HG03571 (cell line): ENCODE measurements around the gene ST3GAL4.
"Not testable (repeated sequence)": the region's sequence is repeated elsewhere in the genome, so short reads cannot be mapped to it uniquely, and the experiment has no call there.

ENCODE experiments used
- ATAC-seq: cut with Tn5 transposase; IDR thresholded peaks from one replicate; pipeline ENCODE4 v1.9.1; 2021; ENCODE audit not compliant: unreplicated experiment

The ST3GAL4 gene

GRCh38 chr11:126345283-126345682 lies 10.2 kb upstream of the ST3GAL4 start:
- ATAC-seq, result no peak

DNA sequence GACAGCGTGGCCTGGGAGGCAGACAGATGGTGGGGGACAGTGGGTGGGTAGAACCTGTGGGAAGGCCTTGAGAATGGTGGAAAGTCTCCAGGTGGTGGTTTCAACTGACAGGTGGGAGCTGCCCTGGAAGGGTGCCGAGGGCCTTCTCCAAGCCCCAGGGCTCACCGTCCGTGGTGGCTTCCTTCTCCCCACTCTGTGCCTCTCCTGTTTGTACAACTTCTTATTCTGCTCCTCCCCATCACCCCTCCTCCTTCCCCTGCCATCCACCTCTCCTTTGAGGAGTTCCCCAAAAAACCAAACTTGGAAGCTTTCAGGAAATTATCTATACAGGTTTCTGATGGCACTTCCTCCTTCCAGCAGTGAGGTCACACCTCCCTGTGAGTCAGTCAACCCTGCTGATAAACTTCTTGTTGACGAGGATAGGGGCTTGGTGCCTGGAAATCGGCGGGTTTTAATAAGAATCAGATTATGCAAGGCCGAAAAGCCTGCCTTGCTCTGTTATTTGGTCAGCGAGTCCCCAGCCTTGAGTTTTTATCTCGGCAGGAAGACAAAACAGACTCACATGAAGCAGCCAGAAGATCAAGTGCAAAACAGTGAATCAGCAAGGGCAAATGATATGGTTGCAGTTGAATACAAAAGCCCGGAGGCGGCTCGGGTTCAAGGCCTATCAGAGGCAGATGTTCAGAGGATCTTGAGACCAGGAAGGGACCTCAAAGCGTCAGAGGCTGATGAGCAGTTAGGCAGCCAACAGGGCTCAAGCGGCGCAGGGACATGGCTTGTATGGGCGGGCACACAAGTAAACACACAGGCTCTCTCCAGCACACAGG lies 9.5 kb upstream of the ST3GAL4 start:
- no peak for ATAC-seq

DNA sequence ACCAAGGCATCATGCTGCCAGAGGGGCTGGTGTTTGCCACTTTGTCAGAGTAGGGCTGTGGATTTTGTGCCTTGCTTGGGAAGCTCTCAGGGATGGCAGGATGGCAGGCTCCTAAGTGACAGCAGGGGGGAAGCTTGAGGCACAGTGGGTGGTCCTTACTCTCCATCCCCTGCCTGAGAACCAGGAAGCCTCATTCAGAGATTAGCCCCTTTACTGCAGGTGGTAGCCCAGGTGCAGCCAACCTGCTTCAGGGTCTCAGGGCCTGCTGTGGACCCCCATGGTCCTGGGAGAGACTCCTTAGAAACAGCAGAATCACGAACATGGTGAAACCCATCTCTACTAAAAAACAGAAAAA lies 8.9 kb upstream of the ST3GAL4 start:
- no peak for ATAC-seq

DNA sequence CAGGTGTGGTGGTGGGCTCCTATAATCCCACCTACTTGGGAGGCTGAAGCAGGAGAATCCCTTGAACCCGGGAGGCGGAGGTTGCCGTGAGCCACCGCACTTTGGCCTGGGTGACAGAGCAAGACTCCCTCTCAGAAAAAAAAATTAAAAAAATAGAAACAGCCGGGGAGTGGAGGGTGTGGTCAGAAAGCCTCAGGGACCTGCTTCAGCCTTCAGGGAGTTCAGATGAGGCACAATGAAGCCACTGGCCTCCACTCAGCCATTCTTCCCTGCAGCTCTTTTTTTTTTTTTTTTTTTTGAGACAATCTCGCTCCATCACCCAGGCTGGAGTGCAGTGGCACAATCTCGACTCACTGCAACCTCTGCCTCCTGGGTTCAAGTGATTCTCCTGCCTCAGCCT lies 8.5 kb upstream of the ST3GAL4 start:
- ATAC-seq, result not testable (repeated sequence)

DNA sequence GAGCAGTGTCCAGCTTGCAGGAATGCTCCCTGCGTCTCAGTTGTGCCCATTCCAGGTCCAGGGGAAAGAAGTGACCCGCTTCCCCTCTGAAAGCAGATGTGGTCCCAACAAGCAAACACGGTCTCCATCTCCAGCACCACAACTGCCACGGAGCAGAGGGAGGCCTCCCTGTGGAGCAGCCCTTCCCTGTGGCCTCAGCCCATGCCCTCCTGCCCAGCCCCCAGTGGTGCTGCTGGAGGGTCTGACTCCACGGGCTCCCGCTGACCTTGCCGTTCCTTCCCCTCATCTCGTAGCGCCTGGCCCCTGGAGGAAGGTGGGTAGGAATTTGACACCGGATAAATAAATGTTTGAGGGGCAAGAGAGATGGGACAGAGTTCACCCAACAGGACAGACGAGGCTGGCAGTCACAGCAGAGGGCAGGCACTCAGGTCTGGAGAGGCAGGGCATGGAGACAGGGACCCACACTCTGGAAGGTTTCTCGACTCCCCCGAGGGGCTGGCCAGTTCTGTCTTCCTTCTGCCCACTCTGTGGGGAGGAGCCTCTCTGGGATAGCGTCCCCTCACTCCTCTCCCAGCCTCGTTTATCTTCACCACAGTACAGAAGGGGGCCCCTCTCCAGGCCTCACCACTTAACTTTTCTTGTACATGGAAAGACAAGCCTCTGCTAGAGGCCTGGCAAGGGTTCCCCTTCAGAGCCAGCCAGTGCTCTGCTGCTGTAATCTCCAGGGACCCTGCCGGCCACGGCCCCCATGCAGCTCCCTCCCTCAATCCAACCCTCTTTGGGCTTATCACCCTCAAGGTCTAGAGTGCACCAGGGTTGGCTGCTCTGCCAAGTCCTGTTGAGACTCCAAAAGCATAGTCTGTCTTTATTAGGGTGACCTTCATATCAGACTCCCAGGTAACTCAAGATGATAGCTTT lies 7.5 kb upstream of the ST3GAL4 start:
- ATAC-seq, result no peak

DNA sequence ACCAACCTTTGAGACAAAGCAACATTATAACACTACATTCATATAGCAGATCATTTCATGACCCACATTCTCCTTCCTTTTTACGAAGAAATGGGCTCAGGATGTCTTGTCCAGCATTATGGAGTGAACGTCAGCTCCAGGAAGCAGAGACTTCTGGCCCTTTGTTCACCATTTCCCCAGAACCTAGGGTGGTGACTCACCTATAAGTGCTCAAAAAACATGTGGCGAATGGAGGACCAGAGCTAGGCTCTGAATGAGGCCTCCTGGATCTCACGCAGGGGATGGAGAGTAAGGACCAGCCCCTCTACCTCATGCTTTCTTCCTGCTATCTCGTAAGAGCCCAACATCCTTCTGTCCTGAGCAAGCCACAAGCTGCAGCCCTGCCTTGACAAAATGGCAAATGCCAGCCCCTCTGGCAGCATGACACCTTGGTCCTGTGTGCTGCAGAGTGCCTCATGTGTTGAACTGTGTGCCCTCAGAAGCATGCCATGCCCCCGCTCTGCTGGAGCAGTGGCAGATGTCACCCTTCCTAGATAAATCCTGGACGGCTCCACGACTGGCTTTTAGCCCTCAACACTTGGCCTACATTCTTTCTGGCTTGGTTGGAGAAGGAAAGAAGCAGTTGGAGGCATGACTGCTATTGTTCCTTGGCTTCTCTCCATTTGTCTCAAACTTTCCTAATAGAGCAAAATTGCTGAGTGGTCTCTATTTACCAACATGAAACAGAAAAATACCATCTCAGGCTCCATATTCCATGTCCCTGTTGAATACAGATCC lies 6.5 kb upstream of the ST3GAL4 start:
- no peak for ATAC-seq

- ATAC-seq, result no peak
These were observed 4.7 kb upstream of the ST3GAL4 start for GRCh38 chr11:126350836-126351235.

DNA sequence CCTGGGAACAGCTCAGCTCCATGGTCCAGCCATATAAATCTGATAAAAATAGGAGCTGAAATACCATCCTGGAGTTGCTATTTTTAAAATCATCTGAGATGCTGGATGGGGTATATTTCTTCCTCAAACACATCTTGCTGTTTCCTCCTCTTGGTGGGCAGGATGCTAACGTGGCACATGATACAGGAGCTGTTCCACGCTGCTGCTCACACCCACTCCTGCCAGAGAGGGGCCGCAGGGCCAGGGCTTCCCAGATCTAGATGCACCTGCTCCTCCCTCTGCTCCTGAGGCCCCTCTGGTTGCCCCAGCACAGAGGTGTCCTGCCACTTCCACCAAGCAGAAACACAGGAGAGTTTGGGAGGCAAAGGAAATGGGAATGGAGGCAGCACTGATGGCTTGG lies 3.3 kb upstream of the ST3GAL4 start:
- ATAC-seq, result no peak

- ATAC-seq, result no peak
These were observed 2.3 kb upstream of the ST3GAL4 start for GRCh38 chr11:126352934-126353801.

DNA sequence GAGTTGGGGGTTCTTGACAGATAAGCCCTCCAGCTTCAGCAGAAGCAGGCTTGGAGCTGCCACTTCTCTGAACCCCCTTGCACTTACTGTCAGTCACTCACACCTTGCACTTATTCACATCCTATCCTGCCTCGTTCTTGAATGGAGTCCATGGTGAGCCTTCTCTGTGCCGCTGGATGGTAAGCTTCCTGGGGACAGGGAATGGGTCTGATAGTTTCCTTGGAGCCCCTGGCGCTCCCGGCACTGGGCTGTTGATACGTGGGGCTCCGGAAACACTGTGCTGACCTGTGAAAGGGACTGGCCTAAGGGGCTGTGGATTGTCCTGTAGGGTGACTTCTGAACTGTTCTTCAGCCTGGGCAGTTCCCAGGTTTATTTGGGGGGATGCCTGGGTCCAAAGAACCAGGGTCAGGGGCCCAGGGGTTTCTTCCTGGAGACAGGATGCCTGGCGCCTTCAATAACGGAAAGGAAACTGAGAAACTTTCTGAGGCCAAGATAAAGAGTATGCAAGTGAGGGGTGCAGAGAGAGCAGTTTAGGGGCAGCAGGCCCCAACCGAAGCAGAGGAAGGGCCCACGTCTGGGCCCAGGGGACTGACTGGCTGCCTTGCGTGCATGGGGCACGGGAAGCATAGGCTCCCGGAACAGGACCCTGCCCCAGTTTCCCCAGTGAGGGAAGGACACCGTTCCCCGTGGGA lies 709 bp upstream of the ST3GAL4 start:
- peak; percentile 36 for ATAC-seq

DNA sequence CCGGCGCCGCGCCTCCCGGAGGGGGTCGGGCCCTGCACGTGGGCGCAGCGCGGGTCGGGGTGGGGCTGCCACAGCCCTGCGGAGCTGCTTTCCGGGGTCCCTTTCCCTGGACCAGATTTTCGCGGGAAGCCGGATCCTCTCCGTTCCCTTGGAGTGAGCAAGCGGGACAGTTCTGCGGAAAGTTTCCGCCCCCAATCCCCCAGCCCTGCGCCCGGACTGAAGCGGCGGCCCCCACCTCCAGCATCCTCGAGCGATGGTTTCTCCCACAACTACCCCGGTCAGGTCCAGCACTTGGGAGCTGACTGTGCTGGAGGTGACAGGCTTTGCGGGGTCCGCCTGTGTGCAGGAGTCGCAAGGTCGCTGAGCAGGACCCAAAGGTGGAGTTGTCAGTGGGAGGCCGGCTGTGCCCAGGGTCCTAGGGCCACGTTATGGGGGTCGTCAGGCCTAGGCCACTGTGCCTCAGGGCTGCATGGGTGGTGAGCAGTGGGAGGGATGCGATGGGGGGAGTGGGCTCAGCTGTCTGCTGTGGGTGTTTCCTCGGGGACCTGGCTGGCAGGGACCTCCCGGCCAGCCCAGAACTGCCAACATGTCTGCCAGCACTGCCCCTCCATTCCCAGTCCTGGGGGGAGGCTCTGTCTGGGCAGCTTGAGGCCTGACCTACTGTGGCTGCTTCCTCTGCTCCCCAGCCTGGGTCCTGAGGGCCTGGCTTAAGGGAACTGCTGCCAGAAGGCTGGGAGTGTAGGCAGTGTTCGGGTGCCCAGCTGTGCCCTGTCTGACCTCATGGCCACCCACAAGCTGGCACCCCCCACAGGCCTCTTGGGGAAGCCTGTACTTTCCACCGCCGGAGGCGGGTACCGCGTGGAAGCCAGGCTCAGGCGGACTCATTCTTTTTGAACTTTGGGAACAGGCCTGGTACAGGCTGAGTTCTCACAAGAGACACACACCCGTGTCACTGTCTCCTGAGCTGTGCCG lies 726 bp downstream of the ST3GAL4 start:
- ATAC-seq, result no peak

GRCh38 chr11:126357055-126357962 lies 1.8 kb downstream of the ST3GAL4 start:
- ATAC-seq, result no peak

DNA sequence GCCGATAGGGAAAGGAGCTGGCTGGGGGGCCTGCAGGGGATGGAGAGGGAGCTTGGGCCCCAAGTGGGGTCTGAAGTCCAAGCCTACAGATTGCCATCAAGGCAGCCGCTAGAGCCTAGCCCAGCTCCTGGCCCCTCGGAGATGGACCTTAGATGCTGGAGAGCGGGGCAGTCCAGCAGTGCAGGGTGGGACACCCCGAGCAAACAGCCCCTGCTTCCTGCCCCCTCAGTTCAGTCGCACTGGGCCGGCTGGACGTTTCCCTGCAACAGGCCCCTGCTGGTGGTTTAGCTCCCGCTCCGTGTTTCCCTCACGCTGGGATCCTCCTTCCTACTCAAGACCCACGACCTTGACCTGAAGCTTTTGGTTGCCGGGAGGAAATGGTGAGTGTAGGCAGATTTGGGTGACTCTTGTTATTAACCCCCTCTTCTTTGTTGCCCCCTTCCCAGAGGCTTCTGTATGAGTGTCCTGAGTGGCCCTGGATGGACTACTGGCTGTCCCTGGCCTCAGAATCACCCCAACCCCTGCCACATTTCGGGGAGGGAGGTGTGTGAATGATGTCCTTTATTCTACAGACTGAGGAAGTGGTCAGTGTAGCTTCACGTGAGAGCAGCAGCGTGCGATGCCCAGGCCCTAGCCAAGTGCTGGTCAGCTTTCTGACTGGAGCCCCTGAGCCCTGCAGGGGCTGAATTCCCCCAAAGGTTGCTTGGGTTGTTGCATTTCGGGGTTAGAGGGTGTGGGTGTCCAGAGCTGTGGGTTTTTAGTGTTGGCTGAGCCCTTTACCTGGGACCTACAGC lies 2.7 kb downstream of the ST3GAL4 start:
- ATAC-seq, result no peak

DNA sequence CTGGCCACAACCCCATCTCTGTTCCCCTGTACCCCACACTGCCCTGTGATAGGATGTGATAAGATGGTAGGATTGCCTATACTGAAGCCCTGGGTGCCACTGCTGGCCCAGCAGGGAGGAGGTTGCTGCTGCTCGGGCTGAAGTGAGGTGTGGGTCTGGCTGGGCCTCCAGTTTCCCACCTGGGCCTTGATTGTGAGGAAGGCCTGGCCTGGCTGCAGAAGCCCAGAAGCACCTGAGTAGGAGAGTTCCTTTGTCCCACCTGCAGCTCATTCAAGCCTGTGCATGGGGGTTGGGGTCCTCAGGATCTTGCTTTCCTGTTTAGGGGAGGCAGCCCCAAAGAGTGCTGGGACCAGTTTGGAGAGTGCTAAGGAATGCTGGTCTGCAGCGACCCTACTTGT lies 3.3 kb downstream of the ST3GAL4 start:
- no peak for ATAC-seq

GRCh38 chr11:126359431-126360048 lies 4.1 kb downstream of the ST3GAL4 start:
- ATAC-seq, result no peak

- ATAC-seq, result no peak
These were observed 4.6 kb downstream of the ST3GAL4 start for GRCh38 chr11:126360049-126360446.
